ENCODE data around the gene GBA2.

The GBA2 gene

GRCh38 chr9:35714579-35715252, 34.3 kb downstream of the GBA2 start:
- no peak for DNase-seq

- DNase-seq: no peak
Measured at GRCh38 chr9:35714123-35714522, 34.9 kb downstream of the GBA2 start.

GRCh38 chr9:35713578-35713977, 35.5 kb downstream of the GBA2 start:
- no peak for DNase-seq

GRCh38 chr9:35712762-35713400, 36.1 kb downstream of the GBA2 start:
- no peak for DNase-seq

GRCh38 chr9:35711501-35712428, 37.3 kb downstream of the GBA2 start:
- DNase-seq: no peak

DNA sequence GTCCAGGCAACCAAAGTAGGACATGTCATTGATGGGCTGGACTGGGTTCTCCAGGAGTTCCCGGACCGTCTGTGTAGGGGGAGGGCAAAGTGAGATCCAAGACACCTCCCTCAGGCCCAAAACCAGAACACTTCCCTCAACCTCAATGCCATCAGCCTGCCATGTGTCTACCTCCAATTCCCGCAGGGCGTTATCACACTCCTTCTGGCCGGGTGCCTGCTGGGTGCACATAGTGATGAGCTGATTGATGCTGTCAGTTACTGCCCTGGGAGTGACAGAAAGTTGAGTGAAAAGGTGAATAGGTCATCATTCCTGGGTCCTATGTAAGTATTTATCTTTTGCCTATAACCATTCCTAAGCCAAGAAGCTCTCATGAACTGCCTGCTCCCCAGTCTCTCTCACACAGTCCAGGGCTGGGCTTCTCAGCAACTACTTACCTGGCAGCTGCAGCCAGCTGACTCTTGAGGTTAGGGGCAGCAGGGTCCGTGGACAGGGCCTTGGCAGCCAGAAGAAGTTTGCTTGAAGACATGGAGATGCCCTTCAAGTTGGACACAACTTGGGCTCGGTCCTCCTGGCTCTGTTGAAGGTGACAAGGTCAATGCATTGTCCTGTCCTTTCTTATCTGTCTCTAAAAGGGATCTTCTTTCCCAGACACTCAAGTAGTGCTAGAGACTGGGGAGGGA, 38.1 kb downstream of the GBA2 start:
- no peak for DNase-seq

DNA sequence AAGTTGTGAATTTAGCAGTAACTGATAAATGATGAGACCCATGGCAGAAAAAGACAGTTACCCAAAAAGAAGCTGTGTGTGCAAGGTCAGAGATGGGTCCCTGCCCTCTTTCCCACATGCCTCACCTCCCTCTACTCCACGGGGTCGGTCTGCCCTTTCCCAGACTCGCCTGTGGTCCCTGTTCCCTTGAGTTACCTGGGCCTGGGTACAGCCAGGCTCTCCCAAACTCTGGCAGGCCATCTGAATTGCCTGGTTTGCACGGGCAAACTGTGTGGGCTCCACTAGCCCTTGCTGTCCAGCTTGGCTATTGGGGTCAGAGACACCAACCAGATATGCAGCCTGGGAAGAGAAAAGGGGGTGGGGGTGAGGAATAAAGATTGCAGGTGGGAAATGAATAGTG, 40.9 kb downstream of the GBA2 start:
- no peak for DNase-seq

DNA sequence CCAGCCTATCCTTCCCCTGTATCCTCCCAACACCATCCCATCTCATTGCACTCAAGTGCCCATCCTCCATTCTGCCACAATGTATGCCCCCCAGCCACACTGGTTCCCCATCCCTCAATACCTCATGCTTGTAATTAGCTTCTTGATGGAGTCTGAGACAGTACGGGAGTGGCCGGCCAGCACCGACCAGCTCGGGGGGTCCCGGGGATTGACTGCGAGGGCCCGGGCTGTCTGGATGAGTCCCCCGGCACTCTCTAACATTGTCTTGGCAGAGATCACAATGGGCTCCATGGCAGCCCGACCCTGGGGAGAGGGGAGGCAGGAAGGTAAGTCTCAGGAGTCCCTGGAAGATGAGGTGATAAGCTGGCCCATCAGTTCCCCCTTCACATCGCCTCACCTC, 42.1 kb downstream of the GBA2 start:
- DNase-seq: no peak

- no peak for DNase-seq
Measured at GRCh38 chr9:35705836-35706430, 43.1 kb downstream of the GBA2 start.

DNA sequence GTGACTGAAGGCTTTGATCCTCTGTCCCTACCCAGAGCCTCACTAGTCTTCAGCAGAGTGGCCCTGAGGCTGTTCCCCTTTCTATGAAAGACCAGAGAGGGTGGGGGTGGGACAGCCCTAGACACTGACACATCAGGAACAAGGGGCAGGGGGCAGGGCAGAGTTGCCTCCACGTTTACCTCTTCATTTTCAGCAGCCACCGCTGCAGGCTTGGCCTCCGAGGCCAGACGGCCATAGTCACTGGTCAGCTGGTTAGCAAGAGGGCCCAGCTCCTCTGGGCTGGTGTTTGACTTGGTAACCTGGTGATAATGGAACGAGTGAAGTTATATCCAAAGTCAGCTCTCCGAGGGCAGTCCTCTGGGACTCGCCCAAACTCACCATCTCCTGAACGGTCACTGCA, 43.7 kb downstream of the GBA2 start:
- no peak for DNase-seq

DNA sequence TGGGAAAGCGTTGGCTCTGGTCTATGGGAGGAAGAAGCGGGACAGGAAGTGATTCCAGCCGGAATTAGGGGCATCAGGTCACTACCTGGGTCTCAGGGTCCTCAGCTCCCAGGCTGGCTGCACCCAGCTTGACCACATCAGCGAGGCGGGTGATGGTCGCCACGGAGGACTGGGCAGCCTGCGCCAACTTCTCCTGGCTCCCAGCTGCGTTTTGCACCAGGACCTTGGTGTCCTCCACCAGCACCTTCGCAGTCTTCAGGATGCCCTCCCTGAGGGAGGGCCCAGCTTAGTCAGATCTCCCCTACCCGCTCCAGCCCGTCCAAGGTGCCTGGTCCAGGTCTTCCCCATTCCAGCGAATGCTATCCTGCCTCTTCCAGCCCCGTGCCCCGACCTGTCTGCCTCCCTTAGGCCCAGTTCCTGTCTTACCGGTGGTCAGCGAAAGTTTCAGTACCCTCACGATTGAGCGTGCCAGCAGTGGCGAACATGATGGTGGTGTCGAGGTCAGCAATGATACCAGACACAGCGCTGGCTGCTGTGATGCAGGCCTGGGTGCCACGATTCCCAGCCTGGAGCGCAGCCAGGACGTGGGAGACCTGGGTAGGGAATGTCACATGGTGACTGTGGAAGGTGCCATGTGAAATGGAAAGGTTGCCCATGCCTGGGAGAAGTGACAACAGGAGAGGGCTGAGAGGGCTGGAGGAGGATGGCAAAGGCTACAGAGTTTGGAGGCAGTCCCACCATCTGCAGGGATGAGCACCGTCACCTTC, 44.9 kb downstream of the GBA2 start:
- no peak for DNase-seq

GRCh38 chr9:35702696-35703095, 46.3 kb downstream of the GBA2 start:
- no peak for DNase-seq

DNA sequence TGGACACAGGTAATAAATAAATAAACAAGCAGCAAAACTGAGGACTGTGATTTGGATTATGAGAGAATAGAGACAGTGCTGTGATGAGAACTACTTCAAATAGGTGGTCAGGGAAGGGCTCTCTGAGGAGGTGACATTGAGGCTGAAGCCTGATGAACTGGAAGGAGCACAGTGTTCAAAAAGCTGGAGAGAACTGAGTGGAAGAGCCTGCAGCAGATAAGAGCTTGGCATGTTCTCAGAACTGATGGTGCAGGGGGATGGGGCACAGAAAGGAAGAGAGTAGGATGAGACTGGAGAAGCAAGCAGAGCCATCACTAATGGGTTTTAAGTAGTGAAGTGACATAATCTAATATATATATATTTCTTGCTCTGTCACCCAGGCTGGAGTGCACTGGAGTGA, 48.1 kb downstream of the GBA2 start:
- DNase-seq: no peak

DNA sequence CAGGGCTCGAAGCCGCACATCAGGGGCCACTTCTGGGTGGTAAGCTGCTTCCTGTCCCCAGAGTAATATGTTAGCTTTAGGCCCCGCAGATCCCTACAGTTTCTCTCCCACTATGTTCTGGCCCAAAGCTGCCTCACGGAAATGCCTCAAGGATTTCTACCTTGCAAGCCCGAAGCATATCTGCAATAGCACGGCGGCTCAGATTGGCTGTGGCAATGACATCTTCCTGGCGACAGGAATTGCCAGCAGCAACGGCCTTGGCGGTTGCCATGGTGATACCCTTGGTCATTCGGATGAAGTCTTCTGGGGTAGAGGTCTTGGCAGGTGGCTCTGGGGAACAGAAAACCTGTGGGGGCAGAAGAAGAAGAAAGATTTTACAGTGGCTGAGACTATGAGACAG, 49.0 kb downstream of the GBA2 start:
- DNase-seq: no peak

GRCh38 chr9:35698231-35698630, 50.8 kb downstream of the GBA2 start:
- no peak for DNase-seq

- DNase-seq: no peak
Measured at GRCh38 chr9:35697486-35697885, 51.5 kb downstream of the GBA2 start.

DNA sequence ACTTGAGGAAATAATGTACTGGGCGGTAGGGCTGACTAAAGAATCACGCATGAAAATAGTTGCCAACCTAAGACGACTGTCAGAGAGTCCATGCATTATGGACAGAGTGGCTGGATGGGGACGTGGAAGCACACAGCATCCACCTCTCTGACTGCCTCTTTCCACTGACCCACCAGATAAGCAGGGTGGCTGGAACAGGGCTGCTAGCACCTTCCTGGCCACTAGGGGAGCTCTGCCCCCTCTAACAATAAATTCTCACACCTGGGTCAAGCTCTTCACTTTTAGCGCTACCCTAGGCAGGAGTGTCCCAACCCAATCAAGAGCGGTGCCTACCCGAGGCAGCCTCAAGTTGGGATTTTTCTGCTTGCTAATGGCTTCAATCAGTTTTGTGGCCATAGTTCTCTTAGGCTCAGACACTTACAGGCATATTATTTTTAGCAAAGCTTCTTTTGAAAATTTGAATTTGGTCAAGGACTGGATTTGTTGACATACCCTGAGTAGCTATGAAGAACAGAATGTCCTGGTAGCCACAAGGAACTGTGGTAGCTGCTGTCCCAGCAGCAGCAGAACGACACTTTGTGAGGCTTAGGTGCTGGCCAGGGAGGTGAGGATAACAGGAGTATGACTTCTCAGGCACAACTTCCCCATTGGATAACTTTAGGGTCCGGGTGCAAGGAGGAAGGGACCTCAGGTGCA, 52.4 kb downstream of the GBA2 start:
- peak; percentile 35 for DNase-seq

- DNase-seq: no peak
Measured at GRCh38 chr9:35695943-35696401, 53.1 kb downstream of the GBA2 start.

GRCh38 chr9:35691757-35692301, 57.2 kb downstream of the GBA2 start:
- no peak for DNase-seq

DNA sequence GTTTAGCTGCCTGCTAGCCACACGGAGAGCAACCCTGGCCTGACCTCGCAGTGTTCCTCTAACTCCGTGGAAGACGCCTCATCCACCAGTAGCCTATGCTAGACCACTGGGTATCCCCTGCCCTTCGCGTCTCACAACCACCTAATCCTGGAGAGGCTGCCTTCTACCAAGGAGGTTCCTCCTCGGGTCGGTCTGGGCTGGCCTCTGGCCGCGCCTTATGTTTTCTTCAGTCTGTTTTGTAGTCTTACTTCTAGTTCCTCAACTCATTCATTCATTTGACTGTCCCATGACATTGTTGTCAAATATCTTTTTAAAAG, 57.7 kb downstream of the GBA2 start:
- DNase-seq: no peak

Measured in effector CD8-positive, alpha-beta T cell (primary cell).